AG10803 (cell line): Measurements from ENCODE around the gene TJP2.

Experiments used
- DNase-seq: peaks from one replicate; pipeline ENCODE4 v3.0.0; 2010; ENCODE audit warnings: low read depth
- H3K4me3 ChIP-seq: 2 replicates; pipeline ENCODE4 v1.5.1; 2011; ENCODE audit warnings: mild to moderate bottlenecking, low read length, control low read depth
- TF ChIP-seq, protein P1 (sequence below): conservative IDR thresholded peaks from 2 replicates; pipeline ENCODE4 v1.5.1; 2011; ENCODE audit warnings: mild to moderate bottlenecking, low read length, control low read depth, inconsistent platforms

Gene TJP2

GRCh38 chr9:69229367-69229766 is 55.3 kb downstream of the TJP2 start:
- no peak overlapping the region for H3K4me3 ChIP-seq
- TF ChIP-seq, protein P1, sequence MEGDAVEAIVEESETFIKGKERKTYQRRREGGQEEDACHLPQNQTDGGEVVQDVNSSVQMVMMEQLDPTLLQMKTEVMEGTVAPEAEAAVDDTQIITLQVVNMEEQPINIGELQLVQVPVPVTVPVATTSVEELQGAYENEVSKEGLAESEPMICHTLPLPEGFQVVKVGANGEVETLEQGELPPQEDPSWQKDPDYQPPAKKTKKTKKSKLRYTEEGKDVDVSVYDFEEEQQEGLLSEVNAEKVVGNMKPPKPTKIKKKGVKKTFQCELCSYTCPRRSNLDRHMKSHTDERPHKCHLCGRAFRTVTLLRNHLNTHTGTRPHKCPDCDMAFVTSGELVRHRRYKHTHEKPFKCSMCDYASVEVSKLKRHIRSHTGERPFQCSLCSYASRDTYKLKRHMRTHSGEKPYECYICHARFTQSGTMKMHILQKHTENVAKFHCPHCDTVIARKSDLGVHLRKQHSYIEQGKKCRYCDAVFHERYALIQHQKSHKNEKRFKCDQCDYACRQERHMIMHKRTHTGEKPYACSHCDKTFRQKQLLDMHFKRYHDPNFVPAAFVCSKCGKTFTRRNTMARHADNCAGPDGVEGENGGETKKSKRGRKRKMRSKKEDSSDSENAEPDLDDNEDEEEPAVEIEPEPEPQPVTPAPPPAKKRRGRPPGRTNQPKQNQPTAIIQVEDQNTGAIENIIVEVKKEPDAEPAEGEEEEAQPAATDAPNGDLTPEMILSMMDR = no peak
- DNase-seq = no peak

DNA sequence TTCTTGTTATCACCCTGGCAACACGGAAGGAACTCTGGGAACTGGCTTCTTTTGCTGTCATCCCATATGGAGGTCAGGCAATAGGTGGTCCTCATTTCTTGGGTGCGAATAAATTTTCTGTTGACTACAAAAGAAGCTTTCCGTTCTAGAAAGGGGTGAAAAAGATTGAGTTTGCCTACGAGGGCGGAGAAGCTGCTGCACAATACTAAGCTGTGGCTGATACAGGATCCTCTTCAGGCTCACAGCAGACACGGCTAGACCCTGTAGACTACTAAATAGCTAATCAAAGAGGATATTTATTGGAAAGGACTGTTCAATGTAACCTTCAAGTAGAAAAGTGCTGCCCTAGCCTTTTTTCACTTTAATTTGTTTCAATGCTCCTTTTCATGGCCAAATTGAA is 58.1 kb downstream of the TJP2 start:
- DNase-seq = no peak
- TF ChIP-seq, protein P1 = no peak
- no peak overlapping the region for H3K4me3 ChIP-seq

- DNase-seq = no peak
- TF ChIP-seq, protein P1 = no peak
- H3K4me3 ChIP-seq = no peak overlapping the region
These were observed 60.6 kb downstream of the TJP2 start for GRCh38 chr9:69234683-69235082.

- TF ChIP-seq, protein P1 = no peak
These were observed 62.1 kb downstream of the TJP2 start for GRCh38 chr9:69236188-69236587.

DNA sequence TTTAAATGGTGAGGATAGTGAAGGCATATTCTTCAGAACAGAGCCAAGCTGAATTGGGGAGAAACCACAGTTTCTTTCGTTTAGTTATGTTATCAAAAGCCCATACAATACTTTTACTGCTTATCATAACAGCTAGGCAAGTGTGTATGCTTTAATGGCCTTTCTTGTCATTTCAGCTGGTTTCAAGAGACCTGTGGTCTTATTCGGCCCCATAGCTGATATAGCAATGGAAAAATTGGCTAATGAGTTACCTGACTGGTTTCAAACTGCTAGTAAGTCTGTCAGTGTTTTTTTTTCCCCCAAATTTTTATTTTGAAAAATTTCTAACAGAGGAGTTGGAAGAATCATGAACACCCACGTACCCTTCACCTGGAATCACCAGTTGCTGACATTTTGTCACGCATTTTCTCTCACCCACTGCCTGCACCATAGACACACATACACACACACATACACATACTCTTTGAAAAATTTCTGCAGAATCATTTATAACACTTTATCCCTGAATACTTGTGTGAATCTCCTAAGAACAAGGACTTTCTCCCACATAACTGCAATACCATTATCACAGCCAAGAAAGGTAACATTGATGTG is 63.7 kb downstream of the TJP2 start:
- TF ChIP-seq, protein P1 = no peak
- no peak for DNase-seq
- no peak overlapping the region for H3K4me3 ChIP-seq

More at GRCh38 chr9:69236188-69236587, 62.1 kb downstream of the TJP2 start:
- DNase-seq = no peak
- H3K4me3 ChIP-seq = no peak overlapping the region

DNA sequence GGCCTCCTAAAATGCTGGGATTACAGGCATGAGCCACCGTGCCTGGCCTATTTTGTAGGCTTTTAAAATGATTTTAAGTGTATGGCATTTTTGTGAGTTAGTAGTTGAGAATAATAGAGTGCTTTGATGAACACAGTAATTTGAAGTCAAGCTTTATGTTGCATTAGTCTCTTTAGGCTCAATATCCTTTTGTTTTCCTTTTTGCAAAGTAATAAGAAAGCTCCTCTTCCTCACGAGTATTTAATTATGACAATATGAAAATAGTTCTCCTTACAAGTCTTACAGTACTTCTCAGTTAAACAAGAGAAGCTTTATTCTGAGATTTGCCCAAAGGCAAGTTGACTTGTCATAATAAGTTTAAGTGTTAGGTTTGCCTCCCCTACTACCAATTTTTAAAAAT is 69.0 kb downstream of the TJP2 start:
- no peak for DNase-seq
- no peak overlapping the region for H3K4me3 ChIP-seq
- TF ChIP-seq, protein P1 = no peak

GRCh38 chr9:69246629-69247028 is 72.6 kb downstream of the TJP2 start:
- DNase-seq = no peak
- no peak overlapping the region for H3K4me3 ChIP-seq
- TF ChIP-seq, protein P1 = no peak
